Pancreas (tissue), 10 donors: ENCODE measurements around the gene UVRAG. TPM values are rescaled to one million over a fixed set of nuclear protein-coding genes. Genes with fewer than 3 reads are reported as not detected.
"Not testable (repeated sequence)": the region's sequence is repeated elsewhere in the genome, so short reads cannot be mapped to it uniquely, and the experiment has no call there.

Experiments
- ATAC-seq, 4 donors: fragments of 200-7000 bp; cut with Tn5 transposase; one replicate each; pipeline versions ENCODE4 v1.8.0 to v1.9.1; 2020; ENCODE audit warnings: mild to moderate bottlenecking in 4 of 4, moderate library complexity in 4 of 4
- DNase-seq, 6 donors: peaks; one replicate each; pipeline ENCODE4 v3.0.0-alpha.2; 2020
- FAIRE-seq: peaks from 2 replicates; lab custom pipeline; 2012; peaks lifted over from hg19 to GRCh38; lab: Jason Lieb, UNC
- H3K27ac ChIP-seq, 4 donors: fragments of 200-600 bp; sonication (generic); 1 replicate in 3 of 4; 2 replicates in 1 of 4; pipeline versions ENCODE4 v1.5.0 to v1.8.0; 2020
- H3K27me3 ChIP-seq, 4 donors: fragments of 200-600 bp; one replicate each; pipeline ENCODE4 v1.8.0; 2021
- H3K36me3 ChIP-seq, 3 donors: fragments of 200-600 bp; sonication (generic) in 1 of 3; one replicate each; pipeline versions ENCODE4 v1.5.0 to v1.8.0; 2020 to 2021
- H3K4me1 ChIP-seq, 3 donors: fragments of 200-600 bp; one replicate each; pipeline ENCODE4 v1.8.0; 2021
- H3K4me3 ChIP-seq, 4 donors: fragments of 200-600 bp; sonication (generic) in 2 of 4; one replicate each; pipeline versions ENCODE4 v1.5.0 to v1.8.0; 2020 to 2021
- H3K9me3 ChIP-seq, 4 donors: fragments of 200-600 bp; one replicate each; pipeline ENCODE4 v1.8.0; 2021
- WGBS, 2 donors: extraction: QIAGEN DNeasy Blood & Tissue Kit; methylation state at CpG; one replicate each; pipeline ENCODE4 v1.1.7; 2013; 5-methylcytosine and 5-hydroxymethylcytosine counted together
- intact Hi-C, 3 donors: fragments of 100-400 bp; cut with DNase I; formaldehyde crosslinking; loops; one replicate each; pipeline versions ENCODE4 v1.11.1 to v1.14.2; 2022
- polyA plus RNA-seq, 2 donors: library from polyadenylated mRNA; stranded (reverse); fragments of 200-250 nt; gene quantifications; one replicate each; pipeline ENCODE4 v1.2.3, GENCODE V29; 2013
- total RNA-seq, 6 donors: library from RNA; stranded (reverse); fragmentation: NEBNext Ultra II Directional in 4 of 6; extraction: Animal tissue kit (Norgen Biotek cat#: 25700) in 4 of 6; gene quantifications; one replicate each; pipeline versions ENCODE4 v1.2.1 to v1.2.4, GENCODE V29; 2021 to 2023
- TF ChIP-seq, protein P1 (sequence below), 4 donors: fragments of 200-600 bp; sonication (generic) in 3 of 4; IDR thresholded peaks; one replicate each; pipeline versions ENCODE4 v1.5.0 to v1.8.0; 2021; ENCODE audit warnings: antibody characterized with exemption in 4 of 4
- donor health status: healthy with polysubstance abuse.
- donor health status: DM: no; HTN: no; CAD: no; lungs with moderate emphysema.
- donor health status: DM: no; HTN: no; CAD: no.
- donor health status: control.
- donor health status: control.
- donor health status: Bipolar disorder and iron deficiency.
- donor health status: DM: yes; HTN: yes; CAD: no.
- donor health status: DM: no; HTN: no; CAD: no.
- donor health status: DM: no; HTN: no; CAD: no.
- donor health status: DM: yes; HTN: yes; CAD: no.

The UVRAG gene
- total and polyA plus RNA-seq, 8 donors: 3.3 to 17.2 (median 7.6) TPM

GRCh38 chr11:75873417-75874221 lies 58.6 kb downstream of the UVRAG start:
- Histone ChIP-seq H3K4me1 (peaks cover 9 to 29% (median 15%) of the 10 kb centered on the region in 3 donors), H3K27me3 (no peaks in the 10 kb centered on the region), H3K4me3 (no peak overlapping the region), H3K9me3 (no peaks in the 10 kb centered on the region), H3K27ac (no peak overlapping the region), H3K36me3 (no peaks in the 10 kb centered on the region)
- WGBS, 2 donors: 55 to 56% methylated on average over 8 of the region's 8 CpGs
- peak in 1 of 4 donors; percentile 16 for ATAC-seq
- no peak for DNase-seq
- TF ChIP-seq, protein P1, sequence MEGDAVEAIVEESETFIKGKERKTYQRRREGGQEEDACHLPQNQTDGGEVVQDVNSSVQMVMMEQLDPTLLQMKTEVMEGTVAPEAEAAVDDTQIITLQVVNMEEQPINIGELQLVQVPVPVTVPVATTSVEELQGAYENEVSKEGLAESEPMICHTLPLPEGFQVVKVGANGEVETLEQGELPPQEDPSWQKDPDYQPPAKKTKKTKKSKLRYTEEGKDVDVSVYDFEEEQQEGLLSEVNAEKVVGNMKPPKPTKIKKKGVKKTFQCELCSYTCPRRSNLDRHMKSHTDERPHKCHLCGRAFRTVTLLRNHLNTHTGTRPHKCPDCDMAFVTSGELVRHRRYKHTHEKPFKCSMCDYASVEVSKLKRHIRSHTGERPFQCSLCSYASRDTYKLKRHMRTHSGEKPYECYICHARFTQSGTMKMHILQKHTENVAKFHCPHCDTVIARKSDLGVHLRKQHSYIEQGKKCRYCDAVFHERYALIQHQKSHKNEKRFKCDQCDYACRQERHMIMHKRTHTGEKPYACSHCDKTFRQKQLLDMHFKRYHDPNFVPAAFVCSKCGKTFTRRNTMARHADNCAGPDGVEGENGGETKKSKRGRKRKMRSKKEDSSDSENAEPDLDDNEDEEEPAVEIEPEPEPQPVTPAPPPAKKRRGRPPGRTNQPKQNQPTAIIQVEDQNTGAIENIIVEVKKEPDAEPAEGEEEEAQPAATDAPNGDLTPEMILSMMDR (IDR thresholded peaks at IDR 0.05): no peak
- intact Hi-C loops: no loop called here
- no peak for FAIRE-seq

GRCh38 chr11:75874684-75875341 lies 59.8 kb downstream of the UVRAG start:
- Histone ChIP-seq H3K27me3 (no peaks in the 10 kb centered on the region), H3K4me1 (peaks cover 0 to 17% (median 3%) of the 10 kb centered on the region in 3 donors), H3K27ac (no peak overlapping the region), H3K9me3 (no peaks in the 10 kb centered on the region), H3K36me3 (no peaks in the 10 kb centered on the region), H3K4me3 (no peak overlapping the region)
- FAIRE-seq: no peak
- TF ChIP-seq, protein P1 (IDR thresholded peaks at IDR 0.05): no peak
- DNase-seq: no peak
- 82 to 88% methylated on average over 5 of the region's 5 CpGs for WGBS, 2 donors
- no peak for ATAC-seq
- intact Hi-C loops: no loop called here

GRCh38 chr11:75877327-75877726 lies 62.3 kb downstream of the UVRAG start:
- H3K4me3 ChIP-seq, H3K9me3 ChIP-seq, FAIRE-seq, intact Hi-C loops, H3K36me3 ChIP-seq, H3K27me3 ChIP-seq, ATAC-seq, H3K27ac ChIP-seq: not testable (repeated sequence)
- peaks cover 0 to 13% (median 0%) of the 10 kb centered on the region in 3 donors for H3K4me1 ChIP-seq
- 93 to 95% methylated on average over 4 to 22 of the region's 27 CpGs for WGBS, 2 donors
- peak in 1 of 6 donors; percentile 28 for DNase-seq

DNA sequence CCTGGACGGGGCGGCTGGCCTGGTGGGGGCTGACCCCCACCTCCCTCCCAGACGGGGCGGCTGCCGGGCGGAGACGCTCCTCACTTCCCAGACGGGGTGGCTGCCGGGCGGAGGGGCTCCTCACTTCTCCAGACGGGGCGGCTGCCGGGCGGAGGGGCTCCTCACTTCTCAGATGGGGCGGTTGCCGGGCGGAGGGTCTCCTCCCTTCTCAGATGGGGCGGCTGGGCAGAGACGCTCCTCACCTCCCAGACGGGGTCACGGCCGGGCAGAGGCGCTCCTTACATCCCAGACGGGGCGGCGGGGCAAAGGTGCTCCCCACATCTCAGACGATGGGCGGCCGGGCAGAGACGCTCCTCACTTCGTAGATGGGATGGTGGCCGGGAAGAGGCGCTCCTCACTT lies 62.9 kb downstream of the UVRAG start:
- H3K4me3 ChIP-seq, ATAC-seq, H3K4me1 ChIP-seq, intact Hi-C loops, H3K36me3 ChIP-seq, H3K27me3 ChIP-seq, FAIRE-seq, H3K27ac ChIP-seq, H3K9me3 ChIP-seq: not testable (repeated sequence)
- 93 to 97% methylated on average over 10 to 33 of the region's 33 CpGs for WGBS, 2 donors
- DNase-seq: peak in 1 of 6 donors; percentile 68

DNA sequence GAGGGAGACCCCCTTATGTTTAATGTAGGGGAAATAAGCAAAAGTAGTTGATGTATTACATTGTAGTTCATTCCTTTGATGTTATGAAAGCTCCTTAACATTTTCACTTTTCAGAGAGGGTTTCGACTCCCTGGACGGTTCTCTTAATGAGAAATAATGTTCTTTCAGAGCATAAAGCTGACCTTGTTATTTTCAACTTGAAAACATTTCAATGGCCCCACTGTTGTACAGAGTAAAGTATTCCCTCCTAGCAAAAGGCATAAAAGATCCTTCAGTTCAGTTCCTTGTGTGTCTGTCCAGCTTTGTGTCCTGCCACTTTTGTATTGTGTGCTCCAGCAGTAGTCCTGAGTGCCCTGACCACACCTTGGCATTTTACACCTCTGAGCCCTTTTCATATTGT lies 63.9 kb downstream of the UVRAG start:
- no peak overlapping the region for H3K4me3 ChIP-seq
- H3K27ac ChIP-seq: no peak overlapping the region
- FAIRE-seq (no peak), DNase-seq (no peak), ATAC-seq (no peak)
- H3K9me3 ChIP-seq: no peaks in the 10 kb centered on the region
- no peaks in the 10 kb centered on the region for H3K27me3 ChIP-seq
- WGBS, 2 donors: 86 to 96% methylated on average over 2 of the region's 2 CpGs
- no peaks in the 10 kb centered on the region for H3K4me1 ChIP-seq
- intact Hi-C loops: no loop called here
- H3K36me3 ChIP-seq: no peaks in the 10 kb centered on the region
- TF ChIP-seq, protein P1 (IDR thresholded peaks at IDR 0.05): no peak
